Karpas-422 (cell line): ENCODE results near the gene VPS13D. TPM values are rescaled to one million over a fixed set of nuclear protein-coding genes. Genes with fewer than 3 reads are reported as not detected.

Source experiments
- DNase-seq: peaks from one replicate; pipeline ENCODE4 v3.0.0-alpha.2; 2015
- H2AFZ ChIP-seq: fragments of 200-600 bp; sonication (generic); 2 replicates; pipeline ENCODE4 v1.6.1; 2014; ENCODE audit warnings: antibody characterized with exemption, low read length, mixed read lengths
- H3K27ac ChIP-seq: fragments of 200-600 bp; sonication (generic); 2 replicates; pipeline ENCODE4 v1.5.1; 2014; ENCODE audit warnings: mild to moderate bottlenecking, low read length, moderate library complexity
- H3K27me3 ChIP-seq: fragments of 200-600 bp; sonication (generic); 2 replicates; pipeline ENCODE4 v1.6.1; 2014; ENCODE audit warnings: low read length, mixed read lengths
- H3K36me3 ChIP-seq: fragments of 200-600 bp; sonication (generic); 2 replicates; pipeline ENCODE4 v1.6.1; 2014; ENCODE audit warnings: low read length, mixed read lengths; ENCODE audit not compliant: insufficient read depth
- H3K4me1 ChIP-seq: fragments of 200-600 bp; sonication (generic); 2 replicates; pipeline ENCODE4 v1.6.1; 2014; ENCODE audit warnings: mild to moderate bottlenecking, low read length, mixed read lengths
- H3K4me2 ChIP-seq: fragments of 200-600 bp; sonication (generic); 2 replicates; pipeline ENCODE4 v1.6.1; 2014; ENCODE audit warnings: low read length, low read depth, mild to moderate bottlenecking; ENCODE audit not compliant: poor library complexity, severe bottlenecking
- H3K4me3 ChIP-seq: fragments of 200-600 bp; sonication (generic); 2 replicates; pipeline ENCODE4 v1.5.1; 2014; ENCODE audit warnings: mild to moderate bottlenecking, antibody characterized with exemption, low read length, mixed read lengths
- H3K79me2 ChIP-seq: fragments of 200-600 bp; sonication (generic); 2 replicates; pipeline ENCODE4 v1.6.1; 2014; ENCODE audit warnings: mild to moderate bottlenecking, low read length, mixed read lengths
- H3K9ac ChIP-seq: fragments of 200-600 bp; sonication (generic); 2 replicates; pipeline ENCODE4 v1.6.0; 2014; ENCODE audit warnings: low read length
- H3K9me2 ChIP-seq: fragments of 200-600 bp; sonication (generic), shearing (Covaris generic); replicated peaks from 2 replicates; pipeline ENCODE4 v1.6.0; 2014; ENCODE audit warnings: mild to moderate bottlenecking, low read length, moderate library complexity; ENCODE audit not compliant: insufficient read depth
- H3K9me3 ChIP-seq: fragments of 300-700, 200-600 bp; sonication (generic); 2 replicates; pipeline ENCODE4 v1.6.1; 2014; ENCODE audit warnings: low read length, mixed read lengths
- H4K20me1 ChIP-seq: fragments of 200-600 bp; sonication (generic); 2 replicates; pipeline ENCODE4 v1.6.1; 2014; ENCODE audit warnings: mild to moderate bottlenecking, antibody characterized with exemption, low read length, low read depth; ENCODE audit not compliant: insufficient read depth
- total RNA-seq: library from RNA; depleted of rRNA; stranded (reverse); fragments of >200 nt; shearing (Covaris generic); gene quantifications from 2 replicates; pipeline ENCODE4 v1.2.3, GENCODE V29; 2014; ENCODE audit warnings: low replicate concordance

The VPS13D gene
- total RNA-seq, 1 experiment from 2014 or later = 36.2 TPM

DNA sequence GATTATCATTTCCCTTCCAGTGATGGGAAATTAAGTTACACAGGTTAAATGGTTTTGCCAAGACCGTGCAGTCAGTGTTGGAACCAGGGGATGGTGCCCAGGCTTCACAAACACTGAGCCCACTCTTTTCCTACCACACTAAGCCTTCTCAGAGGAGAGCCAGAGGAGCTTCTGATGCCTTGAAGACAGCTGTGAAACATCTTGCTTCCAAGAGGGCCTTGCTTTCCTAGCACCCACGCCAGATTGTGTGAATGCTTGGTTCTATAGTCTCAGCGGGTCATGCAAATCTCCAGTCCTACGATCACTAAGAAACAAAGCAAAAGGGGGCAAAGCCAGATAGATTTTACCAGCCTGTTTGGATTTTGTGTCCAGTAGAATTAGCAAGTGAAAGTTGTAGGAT, 200.7 kb downstream of the VPS13D start:
- Histone ChIP-seq H2AFZ (no peak overlapping the region), H3K79me2 (no peaks in the 10 kb centered on the region), H3K27me3 (no peaks in the 10 kb centered on the region), H4K20me1 (no peaks in the 10 kb centered on the region), H3K4me3 (no peak overlapping the region), H3K27ac (no peak overlapping the region), H3K9me3 (no peaks in the 10 kb centered on the region), H3K9me2 (no peaks in the 10 kb centered on the region), H3K36me3 (no peaks in the 10 kb centered on the region), H3K4me2 (no peak overlapping the region), H3K9ac (no peak overlapping the region), H3K4me1 (peaks cover 4% of the 10 kb centered on the region)
- DNase-seq = no peak

DNA sequence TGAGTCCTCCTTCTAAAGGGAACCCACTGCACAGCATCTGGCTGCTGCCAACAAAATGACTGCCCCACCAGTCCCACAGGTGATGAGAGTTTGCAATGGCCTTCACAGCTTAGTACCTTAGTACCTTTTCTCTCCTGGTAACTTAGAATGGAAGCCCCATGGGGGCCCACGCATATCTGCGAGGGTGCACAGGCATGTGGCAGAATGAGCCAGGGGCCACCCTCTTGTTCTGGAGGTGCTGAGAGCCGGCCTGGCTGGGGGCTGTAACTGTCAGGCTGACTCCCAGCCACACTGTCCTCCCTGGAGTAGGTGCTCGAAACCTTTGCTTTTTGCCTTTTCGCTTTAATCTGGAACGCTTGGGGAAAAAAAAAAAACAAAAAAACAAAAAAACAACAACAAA, 203.1 kb downstream of the VPS13D start:
- Histone ChIP-seq H3K9ac (no peak overlapping the region), H3K27ac (no peak overlapping the region), H3K27me3 (no peaks in the 10 kb centered on the region), H3K4me2 (no peak overlapping the region), H3K36me3 (no peaks in the 10 kb centered on the region), H3K9me3 (no peaks in the 10 kb centered on the region), H3K4me3 (no peak overlapping the region), H2AFZ (no peak overlapping the region), H3K4me1 (peaks cover 6% of the 10 kb centered on the region), H3K9me2 (no peaks in the 10 kb centered on the region), H3K79me2 (no peaks in the 10 kb centered on the region), H4K20me1 (no peaks in the 10 kb centered on the region)
- no peak for DNase-seq

GRCh38 chr1:12433323-12434053, 203.7 kb downstream of the VPS13D start:
- no peak for DNase-seq
- no peaks in the 10 kb centered on the region for H3K79me2 ChIP-seq
- no peak overlapping the region for H3K9ac ChIP-seq
- no peak overlapping the region for H3K4me2 ChIP-seq
- H3K4me3 ChIP-seq = no peak overlapping the region
- no peak overlapping the region for H3K27ac ChIP-seq
- no peaks in the 10 kb centered on the region for H3K9me3 ChIP-seq
- H3K9me2 ChIP-seq = no peaks in the 10 kb centered on the region
- no peaks in the 10 kb centered on the region for H3K27me3 ChIP-seq
- H3K4me1 ChIP-seq = peaks cover 6% of the 10 kb centered on the region
- H3K36me3 ChIP-seq = no peaks in the 10 kb centered on the region
- no peaks in the 10 kb centered on the region for H4K20me1 ChIP-seq
- H2AFZ ChIP-seq = no peak overlapping the region

DNA sequence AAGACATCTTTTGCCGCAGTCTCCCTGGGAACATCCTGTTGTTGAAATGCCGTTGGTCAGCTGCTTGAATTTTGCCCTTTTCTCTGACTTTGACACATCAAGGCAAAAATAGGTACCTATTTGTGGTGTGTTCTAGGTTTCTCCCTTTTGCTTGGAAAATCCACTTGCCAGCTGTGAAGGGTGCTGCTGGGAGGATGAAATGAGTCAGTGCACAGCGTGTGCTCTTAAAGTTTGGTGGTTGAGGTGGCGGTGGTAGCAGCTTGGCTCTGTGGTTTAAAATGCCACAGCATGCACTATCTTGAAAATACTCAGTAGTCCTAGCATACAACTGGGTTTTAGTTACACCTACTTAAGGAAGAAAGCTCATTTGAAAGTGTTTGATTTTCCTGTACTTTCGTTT, 204.3 kb downstream of the VPS13D start:
- Histone ChIP-seq H3K9me2 (no peaks in the 10 kb centered on the region), H3K4me2 (no peak overlapping the region), H2AFZ (no peak overlapping the region), H3K27ac (no peak overlapping the region), H3K27me3 (no peaks in the 10 kb centered on the region), H3K9ac (no peak overlapping the region), H3K36me3 (no peaks in the 10 kb centered on the region), H3K4me1 (peaks cover 6% of the 10 kb centered on the region), H3K79me2 (no peaks in the 10 kb centered on the region), H4K20me1 (no peaks in the 10 kb centered on the region), H3K4me3 (no peak overlapping the region), H3K9me3 (no peaks in the 10 kb centered on the region)
- DNase-seq = no peak

DNA sequence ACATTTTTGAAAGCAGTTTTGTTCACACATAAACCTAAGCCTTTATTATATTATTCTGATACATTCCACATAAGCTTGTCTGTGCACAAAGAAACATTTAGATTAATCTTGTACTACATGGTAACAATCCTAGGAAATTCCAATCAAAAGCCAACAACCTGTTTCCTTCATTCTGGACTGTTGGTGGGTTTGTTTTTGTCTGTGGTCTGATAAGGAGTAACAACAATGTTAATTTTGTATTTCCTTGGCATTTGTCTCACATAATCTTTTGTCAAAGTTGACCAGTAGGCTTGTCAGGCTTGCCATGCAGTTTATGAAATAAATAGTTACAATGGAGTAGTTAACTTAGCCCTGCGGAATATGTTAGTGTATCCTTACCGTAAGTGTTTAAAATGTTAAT, 204.9 kb downstream of the VPS13D start:
- Histone ChIP-seq H3K4me2 (no peak overlapping the region), H3K27me3 (no peaks in the 10 kb centered on the region), H3K9ac (no peak overlapping the region), H3K4me1 (peaks cover 6% of the 10 kb centered on the region), H3K27ac (no peak overlapping the region), H3K9me3 (no peaks in the 10 kb centered on the region), H3K4me3 (no peak overlapping the region), H3K36me3 (no peaks in the 10 kb centered on the region), H2AFZ (no peak overlapping the region), H3K9me2 (no peaks in the 10 kb centered on the region), H4K20me1 (no peaks in the 10 kb centered on the region), H3K79me2 (no peaks in the 10 kb centered on the region)
- DNase-seq = no peak

- no peaks in the 10 kb centered on the region for H4K20me1 ChIP-seq
- no peaks in the 10 kb centered on the region for H3K27me3 ChIP-seq
- no peaks in the 10 kb centered on the region for H3K79me2 ChIP-seq
- no peaks in the 10 kb centered on the region for H3K9me2 ChIP-seq
- no peaks in the 10 kb centered on the region for H3K36me3 ChIP-seq
- no peak for DNase-seq
- H3K27ac ChIP-seq = no peak overlapping the region
- peaks cover 6% of the 10 kb centered on the region for H3K4me1 ChIP-seq
- H3K4me2 ChIP-seq = no peak overlapping the region
- no peak overlapping the region for H2AFZ ChIP-seq
- H3K9me3 ChIP-seq = no peaks in the 10 kb centered on the region
- H3K4me3 ChIP-seq = no peak overlapping the region
- H3K9ac ChIP-seq = no peak overlapping the region
These were observed 206.0 kb downstream of the VPS13D start for GRCh38 chr1:12435639-12436344.

DNA sequence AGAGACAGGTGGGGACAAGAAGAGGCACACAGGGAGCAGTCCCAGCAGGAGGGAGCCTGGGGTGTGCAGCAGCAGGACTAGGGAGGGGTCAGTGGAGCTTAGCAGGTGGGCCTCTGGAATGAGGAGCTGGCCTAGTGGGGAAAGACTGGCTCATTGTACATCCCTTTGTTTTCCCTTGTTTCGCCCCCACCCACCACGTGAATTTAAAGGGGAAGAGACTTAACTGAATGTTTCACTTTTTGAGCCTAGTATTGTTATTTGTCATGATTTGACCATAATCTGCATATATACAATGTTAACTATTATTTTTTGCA, 206.5 kb downstream of the VPS13D start:
- Histone ChIP-seq H4K20me1 (no peaks in the 10 kb centered on the region), H3K4me1 (peaks cover 6% of the 10 kb centered on the region), H3K36me3 (no peaks in the 10 kb centered on the region), H3K4me2 (no peak overlapping the region), H3K79me2 (no peaks in the 10 kb centered on the region), H3K27ac (no peak overlapping the region), H3K27me3 (no peaks in the 10 kb centered on the region), H3K4me3 (no peak overlapping the region), H3K9me3 (no peaks in the 10 kb centered on the region), H3K9me2 (no peaks in the 10 kb centered on the region), H3K9ac (no peak overlapping the region), H2AFZ (no peak overlapping the region)
- no peak for DNase-seq

DNA sequence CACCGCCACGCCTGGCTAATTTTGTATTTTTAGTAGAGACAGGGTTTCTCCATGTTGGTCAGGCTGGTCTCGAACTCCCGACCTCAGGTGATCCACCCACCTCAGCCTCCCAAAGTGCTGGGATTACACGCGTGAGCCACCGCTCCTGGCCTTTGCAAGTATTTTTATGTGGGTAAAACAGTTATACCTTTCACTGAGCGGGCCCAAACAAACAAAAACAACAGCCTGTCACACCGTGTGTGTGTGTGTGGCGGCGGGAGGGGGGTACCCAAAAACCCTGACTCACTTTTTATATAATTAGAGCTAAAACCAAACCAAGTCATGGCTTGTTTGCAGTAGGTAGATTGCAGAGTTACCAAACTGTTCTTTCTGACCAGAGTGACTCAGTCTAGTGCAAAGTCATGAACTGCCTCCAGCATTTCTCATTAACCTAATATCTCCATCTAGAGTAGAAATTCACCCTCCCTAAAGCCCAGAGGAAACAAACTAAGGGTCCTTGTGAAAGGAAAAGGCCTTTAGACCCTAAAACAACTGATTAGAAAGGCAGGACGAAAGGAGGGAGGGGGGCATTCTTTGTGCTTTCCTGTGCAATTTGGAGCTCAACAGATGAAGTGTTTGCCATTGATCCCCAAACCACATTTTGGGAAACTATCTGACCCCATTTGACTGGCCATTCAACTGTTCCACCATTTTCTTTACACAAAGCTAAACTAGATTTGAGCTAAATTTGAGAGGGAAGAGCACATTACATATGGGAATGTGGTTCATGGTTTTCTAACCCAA, 207.2 kb downstream of the VPS13D start:
- no peaks in the 10 kb centered on the region for H3K27me3 ChIP-seq
- H3K9me3 ChIP-seq = no peaks in the 10 kb centered on the region
- H3K9me2 ChIP-seq = no peaks in the 10 kb centered on the region
- H3K27ac ChIP-seq = no peak overlapping the region
- no peak overlapping the region for H2AFZ ChIP-seq
- peaks cover 6% of the 10 kb centered on the region for H3K4me1 ChIP-seq
- H3K79me2 ChIP-seq = no peaks in the 10 kb centered on the region
- no peaks in the 10 kb centered on the region for H3K36me3 ChIP-seq
- no peak overlapping the region for H3K4me2 ChIP-seq
- no peak for DNase-seq
- H4K20me1 ChIP-seq = no peaks in the 10 kb centered on the region
- H3K4me3 ChIP-seq = no peak overlapping the region
- H3K9ac ChIP-seq = no peak overlapping the region
